Fibroblast of skin of back (primary cell): ENCODE results near the gene IRAK2.
"Not testable (repeated sequence)": the region's sequence is repeated elsewhere in the genome, so short reads cannot be mapped to it uniquely, and the experiment has no call there.

Experiments
- DNase-seq: peaks from one replicate; pipeline ENCODE4 v3.0.0-alpha.2; 2013

IRAK2 gene

DNA sequence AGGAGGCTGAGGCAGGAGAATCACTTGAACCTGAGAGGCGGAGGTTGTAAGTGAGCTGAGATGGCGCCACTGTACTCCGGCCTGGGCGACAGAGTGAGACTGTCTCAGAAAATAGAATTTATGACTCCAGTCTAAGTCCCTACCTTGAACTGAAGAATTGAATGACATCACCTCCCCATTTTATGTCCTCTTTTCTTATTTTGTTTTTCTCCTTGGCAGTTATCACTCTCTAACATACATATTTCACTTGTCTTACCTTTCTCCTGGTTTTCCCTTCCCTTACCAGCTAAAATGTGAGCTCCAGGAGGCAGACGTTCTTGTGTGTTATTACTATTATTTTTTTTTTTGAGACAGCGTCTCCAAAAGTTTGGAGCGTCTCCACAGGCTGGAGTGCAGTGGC lies 91.1 kb downstream of the IRAK2 start:
- no peak for DNase-seq

DNA sequence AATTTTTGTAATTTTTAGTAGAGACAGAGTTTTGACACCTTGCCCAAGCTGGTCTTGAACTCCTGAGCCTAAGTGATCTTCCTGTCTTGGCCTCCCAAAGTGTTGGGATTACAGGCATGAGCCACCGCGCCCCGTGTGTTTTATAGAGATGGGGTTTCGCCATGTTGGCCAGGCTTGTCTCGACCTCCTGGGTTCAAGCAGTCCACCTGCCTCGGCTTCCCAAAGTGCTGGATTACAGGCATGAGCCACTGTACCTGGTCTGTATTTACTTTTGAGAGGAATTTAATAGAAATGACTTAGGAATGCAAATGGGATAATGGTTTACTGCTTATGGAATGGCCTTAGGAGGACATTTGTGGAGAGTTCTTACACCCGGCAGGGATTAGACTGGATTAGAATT lies 94.3 kb downstream of the IRAK2 start:
- no peak for DNase-seq

DNA sequence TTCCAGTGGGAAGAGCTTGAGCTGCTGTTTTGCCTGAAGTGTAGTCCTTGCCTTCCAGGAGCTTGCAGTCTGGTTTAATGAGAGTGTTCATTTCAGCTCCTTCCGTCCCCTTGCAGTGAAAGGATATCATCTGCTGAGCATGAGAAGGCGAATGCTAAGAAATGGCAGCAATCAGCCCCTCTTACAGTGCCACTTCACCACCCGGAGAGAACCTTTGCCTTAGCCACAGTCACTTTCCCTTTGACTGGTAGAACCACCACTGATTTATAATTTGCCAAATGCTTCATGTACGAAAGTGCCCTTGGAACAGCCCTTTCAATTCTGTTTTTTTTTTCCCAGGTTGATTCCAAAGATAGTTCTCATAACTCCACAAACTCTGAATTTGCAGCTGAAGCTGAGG lies 95.1 kb downstream of the IRAK2 start:
- no peak for DNase-seq

DNA sequence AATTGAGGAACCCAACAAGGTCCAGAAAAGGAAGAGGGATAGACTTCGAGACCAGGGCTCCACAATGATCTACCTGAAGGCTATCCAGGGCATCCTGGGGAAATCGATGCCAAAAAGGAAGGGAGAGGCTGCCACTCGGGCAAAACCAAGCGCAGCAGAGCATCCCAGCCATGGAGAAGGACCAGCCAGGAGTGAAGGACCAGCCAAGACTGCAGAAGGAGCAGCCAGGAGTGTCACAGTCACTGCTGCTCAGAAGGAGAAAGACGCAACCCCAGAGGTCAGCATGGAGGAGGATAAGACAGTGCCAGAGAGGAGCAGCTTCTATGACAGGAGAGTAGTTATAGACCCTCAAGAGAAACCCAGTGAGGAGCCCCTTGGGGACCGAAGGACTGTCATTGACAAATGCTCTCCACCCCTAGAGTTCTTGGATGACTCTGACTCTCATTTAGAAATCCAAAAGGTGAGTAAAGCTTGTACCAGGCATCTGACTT lies 95.5 kb downstream of the IRAK2 start:
- DNase-seq = no peak

DNA sequence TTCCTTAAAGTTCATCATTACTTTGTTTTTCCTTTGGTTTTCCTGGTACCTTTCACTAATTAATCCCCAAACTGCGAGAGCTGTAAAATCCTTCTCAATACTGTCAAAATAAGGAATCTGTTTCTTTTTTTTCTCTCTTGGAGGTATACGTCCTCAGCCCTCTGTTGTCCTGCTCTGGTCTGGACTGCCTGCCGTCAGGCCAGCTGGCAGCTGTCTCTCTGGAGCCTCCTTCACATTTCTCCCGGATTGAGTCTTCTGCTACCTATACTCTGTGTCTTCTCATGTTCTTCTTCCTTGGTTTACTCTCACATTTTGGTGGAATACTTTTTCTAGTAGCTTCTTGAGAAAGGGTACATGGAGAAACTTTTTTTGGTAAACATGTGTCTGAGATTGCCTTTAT lies 97.3 kb downstream of the IRAK2 start:
- no peak for DNase-seq

DNA sequence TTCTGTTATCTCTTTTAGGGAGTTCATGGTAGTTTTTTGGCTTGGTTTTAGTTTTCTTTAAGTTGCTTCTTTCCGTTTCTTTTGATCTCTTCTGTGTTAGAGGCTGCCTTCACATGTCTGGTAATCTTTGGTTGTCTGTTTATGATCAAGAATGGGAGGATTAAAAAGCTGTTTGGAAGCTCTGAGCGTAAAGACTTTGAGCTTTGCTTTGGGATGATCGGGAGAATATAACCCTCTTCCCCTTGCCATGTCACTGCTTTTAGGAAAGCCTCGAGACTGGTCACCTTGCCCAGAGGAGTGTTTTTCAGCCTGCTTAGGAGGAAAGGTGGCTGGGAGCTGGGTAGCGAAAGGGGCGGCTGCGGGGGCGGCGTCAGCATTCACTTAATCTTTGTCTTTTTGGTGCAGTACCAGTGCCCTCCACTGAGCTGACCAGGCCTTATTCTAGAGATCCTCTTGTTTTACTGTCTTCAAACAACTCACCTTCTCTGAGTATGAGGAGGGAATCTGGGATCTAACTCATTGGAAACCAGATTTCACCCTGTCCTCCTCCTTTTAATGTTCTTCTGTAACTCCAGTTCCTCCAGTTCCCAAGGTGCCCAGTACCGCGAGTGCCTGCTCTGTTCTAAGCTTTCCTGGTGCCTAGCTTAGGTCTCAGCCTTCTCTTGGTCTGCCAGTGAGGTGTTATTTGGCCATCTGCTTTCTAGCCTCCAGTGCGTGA lies 99.1 kb downstream of the IRAK2 start:
- DNase-seq = peak; percentile 43

DNA sequence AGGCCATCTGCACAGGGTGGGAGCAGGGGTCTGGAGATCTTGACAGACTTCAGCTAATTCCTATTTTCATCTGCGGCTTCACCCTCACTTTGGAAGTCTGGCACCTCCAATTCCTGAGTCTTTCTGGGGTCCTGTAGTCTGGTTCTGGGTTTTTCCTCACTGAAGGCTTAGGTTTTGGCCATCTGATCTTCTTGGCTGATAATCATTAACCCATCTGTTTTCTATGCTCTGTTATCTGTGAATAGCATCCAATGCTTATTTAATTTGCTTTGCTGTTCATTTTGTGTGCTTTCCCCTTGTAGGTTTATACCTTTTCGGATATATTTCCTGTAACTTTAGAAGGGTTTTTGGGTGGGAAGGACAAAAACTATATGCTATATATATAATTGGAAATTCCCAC lies 101.1 kb downstream of the IRAK2 start:
- DNase-seq = no peak

DNA sequence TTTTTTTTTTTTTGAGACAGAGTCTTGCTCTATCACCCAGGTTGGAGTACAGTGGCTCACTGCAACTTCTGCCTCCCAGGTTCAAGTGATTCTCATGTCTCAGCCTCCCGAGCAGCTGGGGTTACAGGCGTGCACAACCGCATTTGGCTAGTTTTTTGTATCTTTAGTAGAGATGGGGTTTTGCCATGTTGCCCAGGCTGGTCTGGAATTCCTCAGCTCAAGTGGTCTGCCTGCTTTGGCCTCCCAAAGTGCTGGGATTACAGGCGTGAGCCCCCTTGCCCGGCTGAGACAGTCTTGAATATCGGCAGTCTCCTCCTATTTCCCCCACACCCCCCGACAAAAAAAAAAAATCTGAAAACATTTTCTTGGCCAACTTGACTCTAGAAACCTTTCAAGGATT lies 102.2 kb downstream of the IRAK2 start:
- not testable (repeated sequence) for DNase-seq

DNA sequence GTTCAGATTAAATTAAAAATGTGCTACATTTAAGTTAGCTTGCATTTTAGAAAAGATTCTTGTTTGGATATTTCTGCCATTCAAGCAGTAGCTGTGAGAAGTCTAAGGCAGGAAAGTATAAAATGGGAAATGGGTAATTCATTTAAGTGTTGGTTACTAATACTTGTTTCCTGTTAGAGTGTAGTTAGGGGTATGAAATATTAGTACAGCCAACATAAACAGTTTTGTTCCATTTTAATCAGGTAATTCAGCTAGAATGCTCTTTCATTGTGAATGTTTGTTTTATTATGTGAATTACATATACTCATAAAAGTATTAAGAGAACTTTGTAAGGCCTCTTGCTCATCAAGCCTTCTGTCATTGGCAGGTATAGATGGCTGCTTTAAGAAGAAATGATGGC lies 103.4 kb downstream of the IRAK2 start:
- DNase-seq = no peak

DNA sequence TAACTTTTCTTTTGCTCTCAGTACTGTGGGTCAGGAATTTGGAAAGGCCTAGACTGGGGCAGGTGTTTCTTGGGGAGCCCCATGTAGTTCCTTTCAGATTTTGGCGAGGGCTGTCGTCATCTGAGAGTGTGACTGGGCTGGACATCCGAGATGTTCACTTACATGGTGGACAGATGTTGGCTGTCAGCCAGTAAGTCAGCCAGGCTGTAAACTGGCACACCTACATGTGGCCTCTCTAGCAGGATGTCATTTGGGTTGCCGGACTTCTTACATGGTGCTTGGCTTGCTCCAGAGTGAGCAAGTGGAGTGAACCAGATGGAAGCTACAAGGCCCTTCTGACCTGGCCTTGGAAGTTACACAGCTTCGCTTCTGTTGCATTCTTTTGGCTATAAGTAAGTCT lies 104.2 kb downstream of the IRAK2 start:
- no peak for DNase-seq

DNA sequence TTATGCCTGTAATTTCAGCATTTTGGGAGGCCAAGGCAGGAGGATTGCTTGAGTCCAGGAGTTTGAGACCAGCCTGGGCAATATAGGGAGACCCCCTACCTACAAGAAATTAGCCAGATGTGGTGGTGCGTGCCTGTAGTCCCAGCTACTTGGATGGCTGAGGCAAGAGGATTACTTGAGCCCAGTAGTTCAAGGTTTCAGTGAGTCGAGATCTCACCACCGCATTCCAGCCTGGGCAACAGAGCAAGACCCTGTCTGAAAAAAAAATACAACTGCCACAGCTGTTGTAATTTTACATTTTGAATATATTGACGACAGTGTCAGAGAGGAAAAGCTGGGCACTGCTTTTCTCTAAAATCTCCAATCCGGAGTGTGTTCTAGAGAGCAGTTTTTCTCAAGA lies 104.7 kb downstream of the IRAK2 start:
- DNase-seq = no peak

DNA sequence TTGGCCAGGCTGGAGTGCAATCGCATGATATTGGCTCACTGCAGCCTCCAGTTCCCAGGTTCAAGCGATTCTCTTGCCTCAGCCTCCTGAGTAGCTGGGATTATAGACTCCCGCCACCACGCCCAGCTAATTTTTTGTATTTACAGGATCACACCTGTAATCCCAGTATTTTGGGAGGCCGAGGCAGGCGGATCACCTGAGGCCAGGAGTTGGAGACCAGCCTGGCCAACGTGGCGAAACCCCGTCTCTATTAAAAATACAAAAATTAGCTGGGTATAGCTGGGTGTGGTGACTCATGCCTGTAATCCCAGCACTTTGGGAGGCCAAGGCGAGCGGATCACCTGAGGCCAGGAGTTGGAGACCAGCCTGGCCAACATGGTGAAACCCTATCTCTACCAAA lies 107.8 kb downstream of the IRAK2 start:
- not testable (repeated sequence) for DNase-seq

DNA sequence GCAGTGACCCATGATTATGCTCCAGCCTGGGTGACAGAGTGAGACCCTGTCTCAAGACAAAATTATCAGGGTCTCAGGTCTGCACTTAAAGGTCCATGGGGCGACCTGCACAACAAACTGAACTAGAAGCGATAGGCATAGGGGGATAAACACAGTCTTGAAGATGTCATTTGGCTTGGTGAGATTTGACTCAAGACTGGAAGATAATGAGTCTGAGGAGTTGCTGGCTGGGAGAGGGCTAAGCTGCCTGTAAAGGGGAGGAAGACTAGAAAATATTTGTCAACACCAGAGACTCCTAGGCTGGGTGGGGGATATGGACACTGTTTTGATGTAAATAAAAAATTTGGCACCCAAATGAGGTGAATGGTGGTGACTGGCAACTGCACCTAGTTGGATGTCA lies 108.3 kb downstream of the IRAK2 start:
- no peak for DNase-seq

DNA sequence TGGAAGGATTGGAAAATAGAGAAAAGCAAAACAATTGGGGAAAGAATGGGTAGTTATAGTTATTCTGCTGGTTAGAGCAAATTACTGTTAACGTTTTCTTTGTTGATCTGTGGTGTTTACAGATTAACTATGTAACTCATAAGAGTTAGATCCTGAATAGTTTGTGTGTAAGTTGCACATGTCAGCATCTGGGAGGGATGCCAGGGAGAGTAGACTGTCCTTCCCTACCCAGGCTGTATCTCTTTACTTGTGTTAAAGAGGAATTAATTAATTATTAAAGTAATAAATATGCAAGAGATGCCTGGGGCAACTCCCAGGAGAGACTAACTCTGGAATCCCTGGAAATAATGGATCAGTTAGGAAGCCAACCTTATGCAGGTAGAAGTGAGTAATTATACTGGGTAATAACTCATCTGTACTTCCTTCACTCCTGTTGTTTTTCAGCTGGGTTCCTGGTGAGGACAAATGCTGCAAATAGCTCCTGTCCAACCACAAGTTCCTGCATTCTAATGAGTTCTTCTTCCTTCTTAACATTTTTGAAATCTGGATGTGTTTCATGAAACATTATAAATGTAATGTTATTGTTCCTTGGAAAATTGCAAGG lies 109.1 kb downstream of the IRAK2 start:
- DNase-seq = no peak

DNA sequence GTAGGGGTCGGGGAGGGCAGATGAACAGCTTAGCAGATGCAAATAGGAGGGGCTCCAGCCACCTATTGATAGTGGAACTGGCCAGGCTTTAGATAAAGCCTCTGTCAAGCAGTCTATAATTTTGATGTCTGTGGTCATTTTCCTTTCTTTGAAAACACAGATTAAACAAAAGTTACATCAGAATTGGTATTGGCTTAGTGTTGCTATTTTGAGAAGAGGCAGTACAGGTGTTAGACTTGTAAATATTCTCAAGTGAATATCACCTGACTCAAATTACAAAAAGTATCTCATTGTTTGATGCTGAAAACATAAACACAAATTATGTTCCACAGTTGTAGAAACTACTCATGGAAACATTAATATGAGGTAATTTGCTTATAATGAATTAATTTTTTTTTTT lies 109.9 kb downstream of the IRAK2 start:
- no peak for DNase-seq

DNA sequence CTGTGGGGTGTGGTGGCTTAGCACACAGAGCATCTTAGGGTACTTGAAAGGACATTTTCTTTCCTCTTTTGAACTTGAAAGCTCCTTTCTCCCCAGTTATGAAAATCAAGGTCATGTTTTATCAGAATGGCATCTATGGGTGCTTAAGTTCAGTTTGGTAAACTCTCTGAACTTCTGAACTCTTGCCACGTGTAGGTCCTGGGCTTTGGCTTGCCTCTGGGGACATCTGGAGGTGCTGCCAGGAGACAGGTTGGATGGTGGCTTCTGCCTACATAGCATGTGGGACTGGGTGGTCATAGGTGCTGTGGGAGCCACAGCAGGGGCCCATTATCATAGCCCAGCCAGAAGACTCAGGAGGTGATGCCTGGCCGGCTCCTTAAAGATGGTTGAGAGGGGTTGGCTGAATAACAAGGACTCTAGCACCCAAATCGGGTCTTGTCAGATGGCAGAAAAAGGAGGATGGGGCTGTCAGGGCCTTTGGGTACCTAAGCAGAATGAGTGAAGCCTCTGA lies 112.5 kb downstream of the IRAK2 start:
- DNase-seq = no peak

DNA sequence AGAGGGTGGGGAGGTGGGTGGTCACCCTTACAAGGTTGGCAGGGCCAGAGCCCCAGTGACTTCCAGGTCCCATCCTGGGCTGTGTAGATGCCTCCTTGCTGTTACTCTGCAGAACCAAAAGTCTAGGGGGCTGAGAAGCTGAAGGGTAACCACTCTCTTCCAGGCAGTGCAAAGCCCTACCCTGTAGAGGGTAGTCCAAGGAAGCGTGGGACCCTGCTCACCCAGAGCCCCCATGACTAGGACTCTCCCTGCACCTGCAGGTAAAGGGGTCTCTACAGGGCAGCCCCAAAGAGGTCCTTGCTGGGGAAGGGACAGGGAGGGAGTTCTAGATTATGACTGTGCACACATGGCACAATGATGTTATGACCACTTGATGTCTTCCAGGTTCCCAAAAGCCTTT lies 113.8 kb downstream of the IRAK2 start:
- no peak for DNase-seq

DNA sequence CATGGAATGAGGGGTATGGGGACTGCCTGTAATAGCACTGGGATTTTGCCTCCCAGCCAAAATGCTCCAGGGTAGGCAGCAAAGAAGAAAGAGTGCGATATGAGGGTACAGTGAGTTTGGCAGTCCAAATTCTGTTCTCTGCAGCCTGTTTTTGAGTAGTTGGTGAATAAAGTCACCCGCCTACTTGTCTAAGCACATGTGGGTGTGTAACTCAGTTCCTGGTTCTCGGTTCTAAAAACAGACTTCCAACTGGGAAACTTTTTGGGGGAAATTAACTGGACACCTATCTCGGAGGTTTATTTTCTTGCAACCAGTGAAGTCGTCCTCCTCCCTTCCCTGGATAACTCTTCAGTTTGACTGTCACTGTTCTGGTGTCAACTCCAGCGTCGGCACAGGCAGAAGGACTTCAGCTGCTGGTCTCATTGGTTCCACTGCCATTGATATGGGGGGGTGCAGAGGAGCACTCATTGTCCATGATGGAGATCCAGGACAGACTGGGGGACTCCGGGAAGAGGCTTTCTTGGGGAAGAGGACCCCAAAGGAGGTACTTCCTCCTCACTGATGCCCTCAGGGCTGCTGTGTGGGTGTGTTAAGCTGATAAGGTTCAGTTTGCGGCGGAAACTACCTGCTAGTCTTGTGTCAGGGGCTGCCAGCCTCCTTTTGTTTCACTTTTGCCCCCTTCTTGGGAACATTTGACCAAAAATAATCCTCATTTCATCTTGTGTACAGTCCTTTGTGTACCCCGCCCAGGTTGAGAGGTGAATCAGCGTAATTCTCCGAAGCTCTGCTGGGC lies 114.9 kb downstream of the IRAK2 start:
- no peak for DNase-seq

DNA sequence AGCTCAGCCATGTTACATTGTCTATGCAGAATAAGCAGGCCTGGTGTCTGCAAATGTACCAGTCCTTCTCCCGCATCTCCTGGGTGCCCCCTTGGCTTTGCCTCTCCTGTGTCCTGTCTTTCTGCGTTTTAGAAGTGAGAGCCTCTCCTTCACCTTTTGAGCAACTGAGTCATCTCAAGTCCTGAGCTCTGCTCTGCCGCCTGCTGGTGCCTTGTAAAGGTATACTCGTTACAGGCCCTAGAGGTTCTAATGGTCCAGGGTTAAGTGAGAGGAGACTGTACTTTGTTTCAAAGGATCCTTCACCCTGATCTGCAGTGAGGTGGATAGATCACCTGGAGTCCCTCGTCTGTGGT lies 115.4 kb downstream of the IRAK2 start:
- no peak for DNase-seq

DNA sequence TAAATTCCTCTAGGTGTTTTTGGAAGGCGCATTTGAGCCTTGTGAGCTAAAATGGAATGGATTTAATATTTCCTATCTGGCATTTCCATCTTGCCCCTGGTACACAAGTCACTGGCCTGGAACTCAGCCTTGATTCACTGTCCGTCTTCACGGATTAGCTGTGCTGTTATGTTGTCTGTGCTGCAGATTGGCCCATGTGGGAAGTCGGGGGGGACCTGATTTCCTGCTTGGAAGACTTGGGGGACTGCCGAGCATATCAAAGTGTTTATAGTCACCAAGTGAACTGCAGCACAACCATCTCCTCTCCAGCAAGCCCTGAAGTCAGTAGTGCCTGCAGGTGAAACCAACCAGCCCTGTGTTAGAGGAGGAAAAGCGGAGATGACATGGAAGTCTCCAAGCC lies 115.9 kb downstream of the IRAK2 start:
- no peak for DNase-seq

DNA sequence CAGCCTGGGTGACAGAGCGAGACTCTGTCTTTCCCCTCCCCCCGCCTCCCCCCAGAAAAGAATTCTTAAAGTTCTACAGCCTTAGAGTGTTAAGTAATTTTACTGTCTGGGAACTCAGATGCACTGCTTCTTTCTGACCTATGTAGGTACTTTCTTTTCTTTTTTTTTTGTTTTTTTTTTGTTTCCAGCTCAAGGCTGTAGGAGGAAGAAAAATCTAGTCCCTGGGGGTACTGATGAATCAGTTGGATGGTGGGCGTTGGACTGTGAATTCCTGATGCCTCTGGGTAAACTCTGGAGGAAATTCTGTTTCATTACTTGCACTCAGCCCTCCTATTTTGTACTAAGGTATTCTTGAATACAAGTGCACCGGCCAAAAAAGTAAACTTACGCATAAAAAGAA lies 117.2 kb downstream of the IRAK2 start:
- DNase-seq = peak; percentile 70

DNA sequence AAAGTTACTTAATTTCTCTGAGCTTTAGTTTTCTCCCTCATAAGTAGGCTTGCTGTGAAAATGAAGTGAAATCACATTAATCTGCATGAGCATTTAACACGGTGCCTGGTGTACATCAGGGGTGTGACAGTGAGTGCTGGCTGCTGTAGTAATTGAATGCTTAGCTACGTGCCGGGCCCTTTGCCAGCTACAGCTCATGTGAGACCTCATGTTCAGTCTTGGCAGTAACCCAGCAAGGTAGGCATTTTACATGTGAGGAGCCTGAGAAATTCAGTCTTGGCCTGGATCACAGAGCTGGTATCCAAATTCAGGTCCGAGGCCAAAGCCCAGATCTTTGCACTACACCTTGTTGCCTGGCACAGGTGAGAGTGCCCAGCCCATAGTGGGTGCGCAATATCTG lies 118.9 kb downstream of the IRAK2 start:
- no peak for DNase-seq

DNA sequence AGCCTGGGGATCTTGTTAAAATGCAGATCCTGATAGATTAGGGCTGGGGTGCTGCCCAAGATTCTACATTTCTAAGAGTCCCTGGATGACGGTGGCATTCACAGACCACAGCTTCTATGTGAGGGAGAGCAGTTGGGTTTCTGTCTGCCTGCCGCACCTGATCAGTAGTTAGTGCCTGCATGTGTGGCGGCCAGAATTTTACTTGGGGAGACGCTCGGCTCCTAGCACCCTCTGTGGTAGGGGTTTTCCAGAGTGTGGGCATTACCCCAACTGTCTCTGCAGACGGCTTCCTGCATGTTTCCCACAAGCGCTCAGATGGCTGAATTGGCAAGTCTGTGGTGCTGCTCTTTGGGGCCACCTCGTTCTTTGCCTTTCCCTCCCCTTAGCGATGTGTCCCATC lies 119.8 kb downstream of the IRAK2 start:
- no peak for DNase-seq
